Ovary (tissue), 9 donors: ENCODE results near the gene PSMD2. TPM values are rescaled to one million over a fixed set of nuclear protein-coding genes. Genes with fewer than 3 reads are reported as not detected.
A peak's percentile ranks its signal among the peaks of the same experiment; 100 is the strongest.

Experiments
- DNase-seq, 5 donors: peaks; one replicate each; pipeline ENCODE4 v3.0.0-alpha.2; 2019 to 2020
- H3K27ac ChIP-seq, 2 donors: fragments of 200-600 bp; one replicate each; pipeline versions ENCODE4 v1.5.1 to v1.8.0; 2019 to 2022
- H3K27me3 ChIP-seq: fragments of 200-600 bp; one replicate; pipeline ENCODE4 v1.8.0; 2022
- H3K36me3 ChIP-seq: fragments of 200-600 bp; sonication (generic); one replicate; pipeline ENCODE4 v1.5.1; 2019
- H3K4me1 ChIP-seq: one replicate; pipeline ENCODE4 v1.8.1; 2013; ENCODE audit warnings: mild to moderate bottlenecking, moderate library complexity; ENCODE audit not compliant: insufficient read depth
- H3K4me3 ChIP-seq: fragments of 200-600 bp; sonication (generic); one replicate; pipeline ENCODE4 v1.5.1; 2017
- H3K9me3 ChIP-seq, 2 donors: fragments of 200-600 bp in 1 of 2; sonication (generic) in 1 of 2; one replicate each; pipeline versions ENCODE4 v1.5.1 to v1.8.1; 2013 to 2019; ENCODE audit warnings: mild to moderate bottlenecking in 1 of 2, moderate library complexity in 1 of 2
- EP300 ChIP-seq: sonication (generic); formaldehyde crosslinking; IDR thresholded peaks from one replicate; pipeline ENCODE4 v1.6.1; 2017; ENCODE audit warnings: antibody characterized with exemption
- POLR2A ChIP-seq: fragments of 450-650 bp; IDR thresholded peaks from one replicate; pipeline ENCODE4 v1.6.1; 2017; ENCODE audit warnings: antibody characterized with exemption, mild to moderate bottlenecking, moderate library complexity
- WGBS, 3 donors: extraction: QIAGEN DNeasy Blood & Tissue Kit in 1 of 3; methylation state at CpG; one replicate each; pipeline versions ENCODE4 v1.1.5 to v1.1.7; 2013 to 2017; 5-methylcytosine and 5-hydroxymethylcytosine counted together
- intact Hi-C, 4 donors: fragments of 100-400 bp; cut with DNase I; formaldehyde crosslinking; loops; one replicate each; pipeline versions ENCODE4 v1.11.0 to v1.15.1; 2022 to 2023
- polyA plus RNA-seq, 2 donors: library from polyadenylated mRNA; stranded (reverse); fragments of 200-250 nt in 1 of 2; fragments of 350-450 nt in 1 of 2; fragmentation: Illumina TruSeq in 1 of 2; extraction: RNeasy Lipid Tissue Mini Kit (QIAGEN cat#74804) in 1 of 2; gene quantifications; one replicate each; pipeline ENCODE4 v1.2.3, GENCODE V29; 2013 to 2014
- total RNA-seq, 7 donors: library from RNA; depleted of rRNA in 2 of 7; stranded (reverse); fragments of >200 nt in 2 of 7; fragmentation: NEBNext Ultra II Directional in 3 of 7; extraction: Animal tissue kit (Norgen Biotek cat#: 25700) in 3 of 7; gene quantifications; one replicate each; pipeline versions ENCODE4 v1.1.0 to v1.2.4, GENCODE V29; 2016 to 2023
- TF ChIP-seq, protein P1 (sequence below), 3 donors: fragments of 450-650 bp in 2 of 3; fragments of 200-600 bp in 1 of 3; IDR thresholded peaks; one replicate each; pipeline versions ENCODE4 v1.5.1 to v1.8.0; 2016 to 2022; ENCODE audit warnings: antibody characterized with exemption in 3 of 3, mild to moderate bottlenecking in 1 of 3
- donor health status: DM: no; HTN: no; CAD: no; lungs with moderate emphysema.
- donor health status: DM: no; HTN: no; CAD: no.
- donor health status: Bipolar disorder and iron deficiency.
- donor health status: DM: yes; HTN: yes; CAD: no.
- donor health status: DM: no; HTN: no; CAD: no.
- donor health status: DM: yes; HTN: yes; CAD: no.

The PSMD2 gene
- total and polyA plus RNA-seq, 9 donors = 74.4 to 177 (median 138) TPM

DNA sequence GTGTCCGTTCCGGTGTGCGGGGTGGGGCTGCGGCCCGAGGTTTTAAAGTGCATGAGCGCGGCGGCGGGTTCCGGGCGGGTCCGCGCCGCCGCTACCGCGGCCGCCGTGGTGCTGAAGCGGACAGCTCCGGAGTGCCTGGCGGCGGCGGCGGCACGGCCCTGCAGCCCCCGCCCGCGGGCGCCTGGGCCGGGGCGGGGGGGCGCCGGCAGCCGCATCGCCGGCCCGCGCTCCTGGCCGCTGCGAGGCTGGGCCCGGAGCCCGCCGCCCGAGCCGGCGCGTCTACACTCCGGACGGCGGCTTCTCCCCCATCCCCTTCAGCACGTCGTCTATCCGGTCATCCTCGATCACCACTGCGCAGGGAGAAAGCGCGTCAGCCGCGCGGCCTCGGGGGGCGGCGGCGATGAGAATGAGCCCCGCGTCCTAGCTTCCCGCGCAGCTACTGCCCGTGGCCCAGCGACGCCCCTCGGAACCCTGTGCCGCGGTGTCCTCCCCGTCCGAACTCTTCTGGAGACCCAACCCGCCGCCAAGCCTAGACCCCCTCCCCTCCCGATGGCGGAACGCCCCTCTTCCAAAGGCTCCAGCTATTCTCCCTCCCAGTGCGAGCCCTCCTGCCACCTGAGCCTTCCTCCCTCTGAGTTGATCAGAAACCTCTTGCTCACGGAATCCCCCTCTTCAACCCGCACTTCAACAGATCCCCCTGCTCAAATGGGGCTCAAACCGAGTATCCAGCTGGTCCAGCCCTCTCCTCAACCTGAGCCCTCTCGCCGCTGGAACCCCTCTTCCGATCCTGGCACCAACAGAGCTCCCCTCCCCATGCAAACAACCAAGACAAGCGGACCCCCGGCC lies 38.9 kb upstream of the PSMD2 start:
- 0 to 1% (median 1%) methylated on average over 50 to 91 of the region's 91 CpGs for WGBS, 3 donors
- DNase-seq = peak; percentile 30 to 74 (median 60)

DNA sequence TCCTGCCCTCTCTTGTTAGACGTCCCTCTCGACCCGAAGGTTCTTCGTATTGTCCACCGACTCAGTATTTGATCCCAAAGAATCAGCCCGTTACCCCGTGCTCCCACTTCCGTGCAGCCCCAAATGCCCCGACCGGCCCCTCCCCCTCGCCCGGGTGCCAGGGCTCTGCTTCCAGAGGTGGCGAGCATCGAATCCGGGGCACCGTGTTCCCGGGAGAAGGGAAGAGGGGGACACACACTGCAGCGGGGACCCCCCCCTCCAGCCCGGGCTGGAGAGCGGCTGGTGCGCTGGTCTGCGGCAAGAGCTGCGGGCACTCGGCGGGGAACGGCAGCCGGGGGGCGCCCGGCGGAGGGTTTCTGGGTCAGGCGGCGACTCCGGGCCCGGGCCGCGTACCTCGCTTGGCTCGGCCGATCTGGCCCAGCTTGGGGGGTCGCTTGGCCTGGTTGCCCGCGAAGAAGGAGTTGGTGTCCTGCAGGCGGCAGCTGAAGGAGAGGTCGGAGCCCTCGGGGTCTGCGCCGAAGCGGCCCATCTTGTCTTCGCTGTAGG lies 38.2 kb upstream of the PSMD2 start:
- Histone ChIP-seq H3K4me3 (peak overlapping the region; percentile 23), H3K9me3 (no peaks in the 10 kb centered on the region), H3K36me3 (no peaks in the 10 kb centered on the region), H3K27ac (no peak overlapping the region), H3K4me1 (peaks cover 13% of the 10 kb centered on the region), H3K27me3 (peaks cover 5% of the 10 kb centered on the region)
- no peak for DNase-seq
- 0 to 1% (median 1%) methylated on average over 34 to 49 of the region's 49 CpGs for WGBS, 3 donors
- intact Hi-C loops = no loop called here
- TF ChIP-seq EP300 (no peak), POLR2A (no peak)
- TF ChIP-seq, protein P1, sequence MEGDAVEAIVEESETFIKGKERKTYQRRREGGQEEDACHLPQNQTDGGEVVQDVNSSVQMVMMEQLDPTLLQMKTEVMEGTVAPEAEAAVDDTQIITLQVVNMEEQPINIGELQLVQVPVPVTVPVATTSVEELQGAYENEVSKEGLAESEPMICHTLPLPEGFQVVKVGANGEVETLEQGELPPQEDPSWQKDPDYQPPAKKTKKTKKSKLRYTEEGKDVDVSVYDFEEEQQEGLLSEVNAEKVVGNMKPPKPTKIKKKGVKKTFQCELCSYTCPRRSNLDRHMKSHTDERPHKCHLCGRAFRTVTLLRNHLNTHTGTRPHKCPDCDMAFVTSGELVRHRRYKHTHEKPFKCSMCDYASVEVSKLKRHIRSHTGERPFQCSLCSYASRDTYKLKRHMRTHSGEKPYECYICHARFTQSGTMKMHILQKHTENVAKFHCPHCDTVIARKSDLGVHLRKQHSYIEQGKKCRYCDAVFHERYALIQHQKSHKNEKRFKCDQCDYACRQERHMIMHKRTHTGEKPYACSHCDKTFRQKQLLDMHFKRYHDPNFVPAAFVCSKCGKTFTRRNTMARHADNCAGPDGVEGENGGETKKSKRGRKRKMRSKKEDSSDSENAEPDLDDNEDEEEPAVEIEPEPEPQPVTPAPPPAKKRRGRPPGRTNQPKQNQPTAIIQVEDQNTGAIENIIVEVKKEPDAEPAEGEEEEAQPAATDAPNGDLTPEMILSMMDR (IDR thresholded peaks at IDR 0.05) = no peak

More for the DNA sequence above, 38.9 kb upstream of the PSMD2 start:
- no peak for TF ChIP-seq POLR2A
- TF ChIP-seq, protein P1 (IDR thresholded peaks at IDR 0.05) = no peak
- TF ChIP-seq EP300 = no peak
- H3K9me3 ChIP-seq = no peaks in the 10 kb centered on the region
- no peak overlapping the region for H3K27ac ChIP-seq
- intact Hi-C loops = loop anchor here in 1 of 4 donors (10.0 kb wide), 1 partner anchor 365 kb away; no protein-coding TSS in a partner anchor
- peaks cover 13% of the 10 kb centered on the region for H3K4me1 ChIP-seq
- H3K27me3 ChIP-seq = peaks cover 5% of the 10 kb centered on the region
- no peak overlapping the region for H3K4me3 ChIP-seq
- no peaks in the 10 kb centered on the region for H3K36me3 ChIP-seq

DNA sequence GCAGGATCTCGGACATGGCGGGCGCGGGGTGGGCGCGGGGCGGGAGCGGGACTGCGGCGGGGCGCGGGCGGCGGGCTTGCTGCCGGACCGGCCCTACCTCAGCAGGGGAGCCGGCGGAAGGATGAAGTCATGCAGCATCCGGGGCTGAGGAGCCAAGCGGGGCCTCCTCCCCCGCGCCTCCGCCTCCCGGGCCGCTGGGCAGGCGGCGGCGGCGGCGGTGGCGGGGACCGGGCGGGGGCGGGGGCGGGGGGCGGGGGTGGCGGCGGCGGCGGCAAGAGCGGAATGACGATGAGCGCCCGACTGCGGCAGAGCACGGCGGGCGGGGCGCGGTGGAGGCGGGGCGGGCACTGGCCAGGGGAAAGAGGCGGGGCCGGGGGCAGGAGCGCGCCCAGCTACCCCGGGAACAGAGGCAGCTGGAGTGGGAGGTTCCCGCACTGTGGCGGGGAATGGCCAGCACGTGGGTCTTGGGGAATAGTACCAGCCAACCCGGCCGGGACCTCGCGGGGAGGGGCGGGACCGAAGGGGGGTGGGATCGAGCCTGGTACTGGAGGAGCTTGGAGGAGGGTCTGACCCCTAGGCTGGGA lies 37.7 kb upstream of the PSMD2 start, which contains the start of gene CAMK2N2:
Gene CAMK2N2, minus strand, starts transcription at position 284 of the 584 bp plus-strand sequence. Its CDS starts 268 bp downstream, at position 16.
- peaks cover 5% of the 10 kb centered on the region for H3K27me3 ChIP-seq
- intact Hi-C loops = no loop called here
- H3K4me1 ChIP-seq = peaks cover 13% of the 10 kb centered on the region
- no peaks in the 10 kb centered on the region for H3K9me3 ChIP-seq
- TF ChIP-seq, protein P1 (IDR thresholded peaks at IDR 0.05) = no peak
- TF ChIP-seq POLR2A (no peak), EP300 (no peak)
- no peaks in the 10 kb centered on the region for H3K36me3 ChIP-seq
- no peak within 1 kb of the TSS for H3K27ac ChIP-seq
- H3K4me3 ChIP-seq = peak within 1 kb of the TSS; percentile 23
- peak in 2 of 5 donors; percentile 45 to 46 for DNase-seq
- 0 to 3% (median 1%) methylated on average over 12 to 63 of the region's 67 CpGs for WGBS, 3 donors

DNA sequence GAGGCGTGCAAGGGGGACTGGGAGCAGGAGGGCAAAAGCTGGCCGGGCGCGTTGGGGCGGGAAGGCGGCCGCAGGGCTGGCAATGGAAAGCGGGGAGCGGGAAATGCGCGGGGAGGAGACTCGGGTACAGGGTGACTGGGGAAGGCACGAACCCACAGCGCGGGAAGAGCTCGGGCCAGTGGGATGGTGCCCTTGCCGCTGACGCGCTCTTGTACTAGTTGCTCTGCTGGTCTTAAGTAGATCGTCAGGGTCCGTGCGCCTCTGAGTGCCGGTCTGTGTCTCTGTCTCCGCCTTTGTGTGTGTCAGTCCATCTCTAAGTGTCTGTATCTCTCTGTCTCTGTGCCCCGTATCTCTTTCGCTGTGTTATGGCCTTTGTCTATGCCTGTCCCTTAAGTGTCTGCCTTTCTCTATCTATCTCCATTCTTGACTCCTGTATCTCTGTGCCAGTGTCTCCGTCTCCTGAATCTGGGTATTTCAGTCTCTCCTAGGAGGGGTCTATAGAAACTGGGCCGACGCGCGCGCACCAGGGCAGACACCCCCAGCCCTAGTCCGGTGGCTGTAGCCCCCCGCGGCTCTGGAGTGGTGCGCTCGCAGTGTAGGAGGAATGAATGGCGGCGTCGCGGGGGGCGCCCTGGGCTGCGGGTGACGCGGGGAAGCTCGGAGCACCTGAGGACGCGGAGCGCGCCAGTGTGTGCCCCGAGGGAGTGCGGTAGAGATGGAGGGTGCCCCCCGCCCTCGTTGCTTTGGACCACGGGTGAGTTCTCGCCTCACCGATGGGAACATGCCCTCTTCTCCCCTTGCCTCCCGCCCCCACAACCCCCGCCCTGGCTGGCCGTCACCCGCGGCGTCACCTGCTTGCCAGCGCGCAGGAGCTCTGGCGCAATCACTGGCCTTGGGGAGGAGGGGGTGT lies 36.9 kb upstream of the PSMD2 start:
- Histone ChIP-seq H3K27ac (no peak overlapping the region), H3K9me3 (no peaks in the 10 kb centered on the region), H3K4me1 (peaks cover 13% of the 10 kb centered on the region), H3K36me3 (no peaks in the 10 kb centered on the region), H3K4me3 (peak overlapping the region; percentile 23), H3K27me3 (peaks cover 5% of the 10 kb centered on the region)
- TF ChIP-seq, protein P1 (IDR thresholded peaks at IDR 0.05) = no peak
- no peak for TF ChIP-seq POLR2A
- TF ChIP-seq EP300 = no peak
- no peak for DNase-seq
- intact Hi-C loops = no loop called here
- 1 to 2% (median 1%) methylated on average over 65 to 66 of the region's 66 CpGs for WGBS, 3 donors
